GM23338 (cell line): Measurements from ENCODE around the gene KIAA1328. TPM values are rescaled to one million over a fixed set of nuclear protein-coding genes. Genes with fewer than 3 reads are reported as not detected.

Experiments used
- ATAC-seq: fragments of 200-7000 bp; cut with Tn5 transposase; 3 replicates; pipeline ENCODE4 v1.9.1; 2020
- DNase-seq: peaks from one replicate; pipeline ENCODE4 v3.0.0-alpha.2; 2015; ENCODE audit warnings: low spot score
- H2AFZ ChIP-seq: fragments of 200-600 bp; sonication (generic); 2 replicates; pipeline ENCODE4 v1.8.0; 2016; ENCODE audit warnings: antibody characterized with exemption, mild to moderate bottlenecking, moderate library complexity
- H3F3A ChIP-seq: fragments of 200-600 bp; sonication (generic); replicated peaks from 2 replicates; pipeline ENCODE4 v1.8.0; 2017; ENCODE audit warnings: antibody characterized with exemption, mixed run types, low read depth
- H3K27ac ChIP-seq: fragments of 200-600 bp; sonication (generic); 2 replicates; pipeline ENCODE4 v1.6.1; 2016; ENCODE audit warnings: low read depth
- H3K27me3 ChIP-seq: fragments of 200-600 bp; sonication (generic); 2 replicates; pipeline ENCODE4 v1.8.0; 2016; ENCODE audit warnings: mild to moderate bottlenecking, mixed run types, moderate library complexity; ENCODE audit not compliant: insufficient read depth
- H3K36me3 ChIP-seq: fragments of 200-600 bp; sonication (generic); 2 replicates; pipeline ENCODE4 v1.8.0; 2016; ENCODE audit warnings: mild to moderate bottlenecking; ENCODE audit not compliant: insufficient read depth
- H3K4me1 ChIP-seq: fragments of 200-600 bp; sonication (generic); 2 replicates; pipeline ENCODE4 v1.8.0; 2016; ENCODE audit warnings: mild to moderate bottlenecking, moderate library complexity; ENCODE audit not compliant: insufficient read depth
- H3K4me2 ChIP-seq: fragments of 200-600 bp; sonication (generic); 2 replicates; pipeline ENCODE4 v1.7.1; 2017; ENCODE audit warnings: mixed run types
- H3K4me3 ChIP-seq: fragments of 200-600 bp; sonication (generic); 2 replicates; pipeline ENCODE4 v1.6.1; 2016; ENCODE audit warnings: mixed run types
- H3K79me2 ChIP-seq: fragments of 200-600 bp; sonication (generic); replicated peaks from 2 replicates; pipeline ENCODE4 v1.8.0; 2017; ENCODE audit warnings: mild to moderate bottlenecking; ENCODE audit not compliant: insufficient read depth
- H3K9me2 ChIP-seq: fragments of 200-600 bp; sonication (generic); 2 replicates; pipeline ENCODE4 v1.8.0; 2017; ENCODE audit not compliant: insufficient read depth
- H4K20me1 ChIP-seq: fragments of 200-600 bp; sonication (generic); replicated peaks from 2 replicates; pipeline ENCODE4 v1.8.0; 2017; ENCODE audit warnings: mild to moderate bottlenecking; ENCODE audit not compliant: insufficient read depth
- H3K27ac Mint-ChIP-seq: 2 replicates; pipeline ENCODE4 v1.8.0; 2020; ENCODE audit warnings: inconsistent platforms, mild to moderate bottlenecking, moderate library complexity, mixed read lengths
- H3K27me3 Mint-ChIP-seq: 3 replicates; pipeline ENCODE4 v1.8.0; 2022; ENCODE audit warnings: low read depth, mild to moderate bottlenecking, moderate library complexity, mixed read lengths, inconsistent platforms; ENCODE audit not compliant: insufficient read depth, poor library complexity
- H3K36me3 Mint-ChIP-seq: 3 replicates; pipeline ENCODE4 v1.8.0; 2021; ENCODE audit warnings: low read depth, mild to moderate bottlenecking, inconsistent platforms, moderate library complexity, mixed read lengths
- H3K4me1 Mint-ChIP-seq: 3 replicates; pipeline ENCODE4 v1.8.0; 2020; ENCODE audit warnings: mild to moderate bottlenecking, inconsistent platforms, mixed read lengths
- H3K4me3 Mint-ChIP-seq: 3 replicates; pipeline ENCODE4 v1.8.0; 2021; ENCODE audit warnings: moderate library complexity, mild to moderate bottlenecking, inconsistent platforms, mixed read lengths
- H3K9me3 Mint-ChIP-seq: 3 replicates; pipeline ENCODE4 v1.8.0; 2020; ENCODE audit warnings: moderate library complexity, mild to moderate bottlenecking, inconsistent platforms, mixed read lengths
- CTCF ChIP-seq, 2 experiments: fragments of 200-600 bp in 1 of 2; sonication (generic) in 1 of 2; conservative IDR thresholded peaks; 2 replicates each; pipeline versions ENCODE4 v1.5.1 to v1.6.1; 2016 to 2017; ENCODE audit warnings: antibody characterized with exemption in 2 of 2, low read depth in 2 of 2, mild to moderate bottlenecking in 2 of 2, moderate library complexity in 1 of 2
- ETS1 ChIP-seq: IDR thresholded peaks from 2 replicates; pipeline ENCODE4 v1.6.1; 2016; ENCODE audit warnings: antibody characterized with exemption
- EZH2 ChIP-seq: fragments of 200-600 bp; sonication (generic); IDR thresholded peaks from one replicate; pipeline ENCODE4 v1.8.0; 2017; ENCODE audit warnings: antibody characterized with exemption, mild to moderate bottlenecking, low read depth; ENCODE audit not compliant: unreplicated experiment
- EZH2phosphoT487 ChIP-seq: fragments of 200-600 bp; sonication (generic); IDR thresholded peaks from one replicate; pipeline ENCODE4 v1.8.1; 2018; ENCODE audit warnings: antibody characterized with exemption; ENCODE audit not compliant: unreplicated experiment
- NANOG ChIP-seq: IDR thresholded peaks from 2 replicates; pipeline ENCODE4 v1.6.1; 2016; ENCODE audit warnings: antibody characterized with exemption, borderline replicate concordance
- POLR2AphosphoS5 ChIP-seq: IDR thresholded peaks from 2 replicates; pipeline ENCODE4 v1.6.1; 2016; ENCODE audit warnings: antibody characterized with exemption, low read depth
- STAT1 ChIP-seq: IDR thresholded peaks from one replicate; pipeline ENCODE4 v1.6.1; 2016; ENCODE audit warnings: antibody characterized with exemption; ENCODE audit not compliant: unreplicated experiment
- ZNF114 ChIP-seq: fragments of 250-450 bp; sonication (Bioruptor Pico); IDR thresholded peaks from 2 replicates; pipeline ENCODE4 v1.5.0; 2020; ENCODE audit warnings: mild to moderate bottlenecking, moderate library complexity
- ZNF331 ChIP-seq: fragments of 250-450 bp; sonication (Bioruptor Pico); IDR thresholded peaks from 2 replicates; pipeline ENCODE4 v1.5.0; 2020; ENCODE audit warnings: low read depth, mild to moderate bottlenecking, moderate library complexity
- ZNF462 ChIP-seq: fragments of 250-450 bp; sonication (Bioruptor Pico); IDR thresholded peaks from 2 replicates; pipeline ENCODE4 v1.5.0; 2020; ENCODE audit warnings: mild to moderate bottlenecking, moderate library complexity
- polyA plus RNA-seq: library from polyadenylated mRNA; unstranded; fragments of >200 nt; fragmentation: Nextera tagmentation; extraction: Ambion mirVana; gene quantifications from 2 replicates; pipeline ENCODE4 v1.2.1, GENCODE V29; 2016
- total RNA-seq: library from RNA; depleted of rRNA; stranded (reverse); fragments of >200 nt; shearing (Covaris generic); gene quantifications from 2 replicates; pipeline ENCODE4 v1.2.3, GENCODE V29; 2014

The KIAA1328 gene
- total and polyA plus RNA-seq, 2 experiments from 2014 or later = 5.2 to 8.4 TPM

GRCh38 chr18:37019157-37019827 is 190.4 kb downstream of the KIAA1328 start:
- H3K9me3 Mint-ChIP-seq = peaks cover 13% of the 10 kb centered on the region

GRCh38 chr18:37033419-37033818 is 204.5 kb downstream of the KIAA1328 start:
- no peaks in the 10 kb centered on the region for H3F3A ChIP-seq
- Mint-ChIP-seq H3K27ac (no peak overlapping the region), H3K4me1 (peaks cover 11% of the 10 kb centered on the region), H3K36me3 (peaks cover 7% of the 10 kb centered on the region; the same call in 1 of the 3 replicates), H3K27me3 (peaks cover 2% of the 10 kb centered on the region), H3K9me3 (peaks cover 19% of the 10 kb centered on the region), H3K4me3 (no peak overlapping the region)
- no peak overlapping the region for H2AFZ ChIP-seq
- no peaks in the 10 kb centered on the region for H4K20me1 ChIP-seq
- no peaks in the 10 kb centered on the region for H3K27me3 ChIP-seq
- no peak overlapping the region for H3K27ac ChIP-seq
- H3K4me3 ChIP-seq = no peak overlapping the region
- H3K4me1 ChIP-seq = no peaks in the 10 kb centered on the region
- ATAC-seq = no peak
- H3K9me2 ChIP-seq = no peaks in the 10 kb centered on the region; the same call in 1 of the 2 replicates
- no peak overlapping the region for H3K4me2 ChIP-seq
- H3K36me3 ChIP-seq = no peaks in the 10 kb centered on the region
- TF ChIP-seq POLR2AphosphoS5 (no peak), STAT1 (no peak), NANOG (no peak), EZH2 (no peak), ZNF462 (CRISPR knock-in tag) (no peak), ZNF331 (CRISPR knock-in tag) (no peak), ETS1 (no peak), ZNF114 (no peak)
- no peaks in the 10 kb centered on the region for H3K79me2 ChIP-seq
- DNase-seq = no peak

More at GRCh38 chr18:37019157-37019827, 190.4 kb downstream of the KIAA1328 start:
- Mint-ChIP-seq H3K27me3 (peaks cover 3% of the 10 kb centered on the region), H3K4me1 (peaks cover 6% of the 10 kb centered on the region; the same call in 2 of the 3 replicates), H3K4me3 (no peak overlapping the region), H3K36me3 (peaks cover 13% of the 10 kb centered on the region; the same call in 2 of the 3 replicates), H3K27ac (peak overlapping the region; percentile 65; the same call in 1 of the 2 replicates)
- no peaks in the 10 kb centered on the region for H4K20me1 ChIP-seq
- H3K4me3 ChIP-seq = no peak overlapping the region
- no peak for TF ChIP-seq EZH2
- TF ChIP-seq CTCF (conservative IDR thresholded peaks at IDR 0.05; ENCODE audit: low read depth in 2 of 2) = peak; percentile 59 to 79
- no peak for TF ChIP-seq EZH2phosphoT487
- H2AFZ ChIP-seq = peak overlapping the region; percentile 87
- no peaks in the 10 kb centered on the region for H3K36me3 ChIP-seq
- ATAC-seq (peak; percentile 86), DNase-seq (peak; percentile 55)
- no peaks in the 10 kb centered on the region for H3K4me1 ChIP-seq
- no peaks in the 10 kb centered on the region for H3F3A ChIP-seq
- H3K27me3 ChIP-seq = no peaks in the 10 kb centered on the region
- no peaks in the 10 kb centered on the region for H3K79me2 ChIP-seq
- peaks cover 3% of the 10 kb centered on the region; the same call in 1 of the 2 replicates for H3K9me2 ChIP-seq
- no peak overlapping the region for H3K4me2 ChIP-seq
- H3K27ac ChIP-seq = no peak overlapping the region
